PC-3 (cell line): Measurements from ENCODE around the gene GRM1.

Source experiments
- EZH2phosphoT487 ChIP-seq: fragments of 300-600 bp; sonication (generic); IDR thresholded peaks from 2 replicates; pipeline ENCODE4 v1.6.1; 2018; ENCODE audit warnings: mild to moderate bottlenecking, antibody characterized with exemption, low read length, borderline replicate concordance
- TF ChIP-seq, protein P1 (sequence below): fragments of 300-600 bp; sonication (generic); conservative IDR thresholded peaks from 2 replicates; pipeline ENCODE4 v1.5.1; 2017; ENCODE audit warnings: antibody characterized with exemption, low read depth, mild to moderate bottlenecking, low read length

DNA sequence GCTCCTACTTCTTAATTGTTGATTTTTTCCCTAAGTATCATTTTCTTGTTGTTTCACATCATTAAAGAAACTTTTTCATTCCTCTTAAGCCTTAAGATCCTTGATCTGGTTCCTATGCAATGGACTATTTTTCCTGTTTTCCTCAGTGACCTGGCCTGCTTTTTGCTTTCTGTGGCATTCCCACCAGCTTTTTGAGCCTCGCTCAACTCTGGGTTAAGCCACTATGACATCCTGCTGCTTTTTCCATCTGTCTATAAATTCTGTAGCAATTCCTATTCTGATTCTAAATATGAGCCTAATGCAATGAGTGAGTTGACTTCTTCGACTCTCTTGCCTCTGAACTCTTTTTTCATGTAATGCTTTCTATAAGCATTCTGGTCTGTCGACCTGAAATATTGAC is 160.3 kb downstream of the GRM1 start:
- TF ChIP-seq, protein P1, sequence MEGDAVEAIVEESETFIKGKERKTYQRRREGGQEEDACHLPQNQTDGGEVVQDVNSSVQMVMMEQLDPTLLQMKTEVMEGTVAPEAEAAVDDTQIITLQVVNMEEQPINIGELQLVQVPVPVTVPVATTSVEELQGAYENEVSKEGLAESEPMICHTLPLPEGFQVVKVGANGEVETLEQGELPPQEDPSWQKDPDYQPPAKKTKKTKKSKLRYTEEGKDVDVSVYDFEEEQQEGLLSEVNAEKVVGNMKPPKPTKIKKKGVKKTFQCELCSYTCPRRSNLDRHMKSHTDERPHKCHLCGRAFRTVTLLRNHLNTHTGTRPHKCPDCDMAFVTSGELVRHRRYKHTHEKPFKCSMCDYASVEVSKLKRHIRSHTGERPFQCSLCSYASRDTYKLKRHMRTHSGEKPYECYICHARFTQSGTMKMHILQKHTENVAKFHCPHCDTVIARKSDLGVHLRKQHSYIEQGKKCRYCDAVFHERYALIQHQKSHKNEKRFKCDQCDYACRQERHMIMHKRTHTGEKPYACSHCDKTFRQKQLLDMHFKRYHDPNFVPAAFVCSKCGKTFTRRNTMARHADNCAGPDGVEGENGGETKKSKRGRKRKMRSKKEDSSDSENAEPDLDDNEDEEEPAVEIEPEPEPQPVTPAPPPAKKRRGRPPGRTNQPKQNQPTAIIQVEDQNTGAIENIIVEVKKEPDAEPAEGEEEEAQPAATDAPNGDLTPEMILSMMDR, result no peak
- no peak for TF ChIP-seq EZH2phosphoT487
